ENCODE results near the gene REPS1.

REPS1 gene

GRCh38 chr6:138914701-138915100, 73.4 kb downstream of the REPS1 start:
- no peak for DNase-seq

- no peak for DNase-seq
Observed at GRCh38 chr6:138912308-138912707, 75.7 kb downstream of the REPS1 start.

GRCh38 chr6:138909975-138910374, 78.1 kb downstream of the REPS1 start:
- DNase-seq = no peak

GRCh38 chr6:138909511-138909910, 78.5 kb downstream of the REPS1 start:
- DNase-seq = no peak

GRCh38 chr6:138907167-138907566, 80.9 kb downstream of the REPS1 start:
- no peak for DNase-seq

GRCh38 chr6:138897031-138897430, 91.0 kb downstream of the REPS1 start:
- DNase-seq = no peak

GRCh38 chr6:138896104-138896756, 91.8 kb downstream of the REPS1 start:
- DNase-seq = no peak

- no peak for DNase-seq
Observed at GRCh38 chr6:138891255-138891986, 96.6 kb downstream of the REPS1 start.

GRCh38 chr6:138885156-138885819, 102.8 kb downstream of the REPS1 start:
- no peak for DNase-seq

- no peak for DNase-seq
Observed at GRCh38 chr6:138882369-138883017, 105.6 kb downstream of the REPS1 start.

GRCh38 chr6:138873191-138873590, 114.9 kb downstream of the REPS1 start:
- no peak for DNase-seq

GRCh38 chr6:138869398-138869797, 118.7 kb downstream of the REPS1 start:
- no peak for DNase-seq

- no peak for DNase-seq
Observed at GRCh38 chr6:138868181-138868580, 119.9 kb downstream of the REPS1 start.

GRCh38 chr6:138865480-138866109, 122.5 kb downstream of the REPS1 start:
- no peak for DNase-seq

GRCh38 chr6:138864343-138864890, 123.6 kb downstream of the REPS1 start:
- no peak for DNase-seq

- no peak for DNase-seq
Observed at GRCh38 chr6:138863321-138863720, 124.7 kb downstream of the REPS1 start.

GRCh38 chr6:138862456-138862855, 125.6 kb downstream of the REPS1 start:
- no peak for DNase-seq

GRCh38 chr6:138857775-138858174, 130.3 kb downstream of the REPS1 start:
- no peak for DNase-seq

GRCh38 chr6:138856654-138857053, 131.4 kb downstream of the REPS1 start:
- DNase-seq = no peak
